ENCODE measurements around the gene NFX1.

The NFX1 gene

GRCh38 chr9:33288828-33289483, 1.4 kb upstream of the NFX1 start:
- CTCF ChIA-PET, result interaction anchor here (7.8 kb wide), 1 partner anchor 14 kb away, joined by 53 read pairs; no protein-coding TSS in a partner anchor
- POLR2A ChIA-PET, result no interaction called here
- DNase-seq (ENCODE audit: extremely low spot score), result no peak
- TF ChIP-seq CTCF (IDR thresholded peaks at IDR 0.05; ENCODE audit: control extremely low read depth, extremely low read depth, low read depth, missing control alignments), result no peak

- no peak for TF ChIP-seq CTCF (IDR thresholded peaks at IDR 0.05; ENCODE audit: control extremely low read depth, extremely low read depth, low read depth, missing control alignments)
- CTCF ChIA-PET, result interaction anchor here (0.6 to 1.3 kb wide), 3 partner anchors 8 to 85 kb away, joined by 3 to 6 read pairs (median 5); no protein-coding TSS in a partner anchor
- DNase-seq (ENCODE audit: extremely low spot score), result no peak
- POLR2A ChIA-PET, result interaction anchor here (0.8 to 1.4 kb wide), 5 partner anchors 11 to 223 kb away, joined by 3 to 14 read pairs (median 3); partner anchors contain the start of gene NOL6
These were observed 820 bp upstream of the NFX1 start for GRCh38 chr9:33289496-33289895.

GRCh38 chr9:33289936-33290246, 425 bp upstream of the NFX1 start:
- ChIA-PET CTCF (interaction anchor here (0.6 to 1.9 kb wide), 5 partner anchors 8 to 85 kb away, joined by 3 to 6 read pairs (median 4); no protein-coding TSS in a partner anchor), POLR2A (interaction anchor here (0.7 to 1.4 kb wide), 11 partner anchors 11 to 1330 kb away, joined by 3 to 14 read pairs (median 4); partner anchors contain the start of gene NOL6)
- no peak for TF ChIP-seq CTCF (IDR thresholded peaks at IDR 0.05; ENCODE audit: control extremely low read depth, extremely low read depth, low read depth, missing control alignments)
- no peak for DNase-seq (ENCODE audit: extremely low spot score)

GRCh38 chr9:33291031-33291397, 698 bp downstream of the NFX1 start:
- no peak for TF ChIP-seq CTCF (IDR thresholded peaks at IDR 0.05; ENCODE audit: control extremely low read depth, extremely low read depth, low read depth, missing control alignments)
- POLR2A ChIA-PET, result interaction anchor here (1.0 to 1.1 kb wide), 3 partner anchors 17 to 265 kb away, joined by 4 to 6 read pairs (median 4); no protein-coding TSS in a partner anchor
- CTCF ChIA-PET, result interaction anchor here (1.9 kb wide), 1 partner anchor 19 kb away, joined by 4 read pairs; no protein-coding TSS in a partner anchor
- no peak for DNase-seq (ENCODE audit: extremely low spot score)

GRCh38 chr9:33291901-33292300, 1.6 kb downstream of the NFX1 start:
- ChIA-PET CTCF (interaction anchor here (1.9 kb wide), 1 partner anchor 18 kb away, joined by 4 read pairs; no protein-coding TSS in a partner anchor), POLR2A (no interaction called here)
- DNase-seq (ENCODE audit: extremely low spot score), result no peak
- TF ChIP-seq CTCF (IDR thresholded peaks at IDR 0.05; ENCODE audit: control extremely low read depth, extremely low read depth, low read depth, missing control alignments), result no peak

- POLR2A ChIA-PET, result no interaction called here
- no peak for TF ChIP-seq CTCF (IDR thresholded peaks at IDR 0.05; ENCODE audit: control extremely low read depth, extremely low read depth, low read depth, missing control alignments)
- CTCF ChIA-PET, result no interaction called here
- no peak for DNase-seq (ENCODE audit: extremely low spot score)
These were observed 3.5 kb downstream of the NFX1 start for GRCh38 chr9:33293782-33294181.
